Hair follicle dermal papilla cell (primary cell): Measurements from ENCODE around the gene FAM236D. TPM values are rescaled to one million over a fixed set of nuclear protein-coding genes. Genes with fewer than 3 reads are reported as not detected.

ENCODE experiments used
- total RNA-seq: library from RNA; depleted of rRNA; stranded (reverse); fragments of >200 nt; gene quantifications from 2 replicates; pipeline ENCODE4 v1.2.3, GENCODE V29; 2012

FAM236D gene
- not detected in 2 replicates for total RNA-seq

GRCh38 chrX:72808110-72808509 is at the start of gene FAM236D:
TSS of gene FAM236D (minus strand) at chrX:72808210. CDS start at chrX:72808110, 100 bp downstream.

GRCh38 chrX:72782560-72782959 is 25.4 kb downstream of the FAM236D start, which contains the start of gene FAM236B:
TSS of gene FAM236B (minus strand) at chrX:72782660. CDS start at chrX:72782560, 100 bp downstream.

GRCh38 chrX:72776653-72777466 is 31.1 kb downstream of the FAM236D start, which contains the start of gene DMRTC1B:
TSS of gene DMRTC1B (plus strand) at chrX:72776890. CDS start at chrX:72845136, 68,246 bp downstream.

Other genes starting within 250 kb of the FAM236D start
- gene HDAC8, start 235.4 kb downstream of the FAM236D start, total RNA-seq, result 20.3 and 23.4 TPM in 2 replicates
- gene PHKA1, start 93.9 kb downstream of the FAM236D start, total RNA-seq, result 1.8 and 4.5 TPM in 2 replicates
- not detected in 2 replicates for gene DMRTC1B, start 31.3 kb downstream of the FAM236D start, total RNA-seq
- gene FAM236B, start 25.6 kb downstream of the FAM236D start, total RNA-seq, result not detected in 2 replicates
- gene FAM236C, start 104.4 kb upstream of the FAM236D start, total RNA-seq, result not detected in 2 replicates
- gene FAM236A, start 130.0 kb upstream of the FAM236D start, total RNA-seq, result not detected in 2 replicates
- not detected in 2 replicates for gene DMRTC1, start 135.6 kb upstream of the FAM236D start, total RNA-seq
- not detected in 2 replicates for gene PABPC1L2B, start 194.7 kb upstream of the FAM236D start, total RNA-seq